ENCODE measurements around the gene GLIS1.

The GLIS1 gene

DNA sequence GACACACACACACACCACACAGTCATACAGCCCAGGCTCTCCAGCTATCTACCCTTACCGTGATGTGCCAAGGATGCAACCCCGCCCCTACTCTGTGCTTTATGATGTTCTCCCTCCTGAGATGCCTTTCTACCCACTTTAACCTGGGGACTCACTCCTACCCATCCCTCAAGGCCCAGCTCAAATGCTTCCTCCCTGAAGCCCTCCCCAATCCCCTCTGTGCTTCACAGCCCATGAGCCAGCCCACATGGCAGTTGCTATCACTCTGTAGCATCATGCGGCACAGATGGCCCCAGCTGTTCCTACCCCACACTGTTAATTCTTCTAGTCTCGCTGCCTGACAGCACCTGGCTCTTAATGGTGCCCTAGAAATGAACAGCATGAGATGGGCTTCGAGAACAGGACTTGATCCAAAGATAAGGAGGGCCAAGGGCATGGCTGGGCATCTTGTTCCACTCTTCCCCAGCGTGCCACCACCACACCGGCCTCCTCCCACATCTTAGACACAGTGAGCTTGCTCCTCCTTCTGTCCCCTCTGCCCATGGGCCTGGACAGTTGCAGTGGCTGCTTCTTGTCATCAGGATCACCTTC, 109.8 kb downstream of the GLIS1 start:
- DNase-seq, result no peak

DNA sequence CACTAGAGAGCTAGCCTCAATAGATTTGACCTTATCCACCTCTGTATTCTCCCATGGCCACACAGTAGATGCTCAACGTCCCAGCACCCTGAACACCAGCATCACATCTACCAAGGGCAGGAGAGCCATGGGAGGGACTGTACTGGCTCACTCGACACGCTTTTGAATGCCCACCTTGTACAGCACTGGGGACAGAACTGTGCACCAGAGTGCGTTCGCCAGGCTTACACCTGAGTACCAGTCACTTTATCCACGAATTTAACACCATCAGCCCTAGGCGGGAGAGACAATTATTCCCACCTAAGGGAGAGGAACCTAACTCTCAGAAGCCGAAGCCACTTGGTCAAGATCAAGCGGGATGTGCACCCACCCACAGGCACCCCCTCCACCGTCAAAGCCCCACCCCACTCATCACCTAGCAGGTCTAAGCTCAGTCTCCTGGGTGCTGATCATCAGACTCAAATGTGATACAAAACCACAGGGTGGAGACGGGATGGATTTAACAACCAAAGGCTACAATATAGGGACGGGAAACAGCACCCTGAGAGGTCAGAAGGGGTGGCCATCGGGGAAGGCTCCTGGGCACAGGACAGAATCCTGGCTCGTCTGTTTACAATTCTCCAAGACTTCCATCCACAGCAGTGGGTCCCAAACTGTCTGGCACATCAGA, 110.5 kb downstream of the GLIS1 start:
- no peak for DNase-seq

DNA sequence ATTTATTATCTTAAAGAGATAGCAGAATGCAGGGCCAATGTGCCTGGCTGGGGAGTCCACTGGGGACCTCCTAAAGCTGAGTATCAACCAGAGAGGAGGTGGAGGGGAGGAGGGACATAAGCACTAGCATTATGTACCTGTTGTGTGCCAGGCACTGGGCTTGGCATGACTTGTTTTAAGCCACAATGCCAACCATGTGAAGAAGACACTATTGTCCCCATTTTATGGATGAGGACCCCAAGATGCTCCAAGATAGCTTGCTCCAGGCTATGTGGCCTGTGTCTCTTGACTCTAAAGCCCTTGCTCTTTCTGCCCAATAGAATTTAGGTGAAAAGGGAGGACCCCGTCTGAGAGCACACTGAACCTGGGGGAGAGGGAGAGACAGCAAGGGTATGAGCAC, 111.3 kb downstream of the GLIS1 start:
- no peak for DNase-seq

DNA sequence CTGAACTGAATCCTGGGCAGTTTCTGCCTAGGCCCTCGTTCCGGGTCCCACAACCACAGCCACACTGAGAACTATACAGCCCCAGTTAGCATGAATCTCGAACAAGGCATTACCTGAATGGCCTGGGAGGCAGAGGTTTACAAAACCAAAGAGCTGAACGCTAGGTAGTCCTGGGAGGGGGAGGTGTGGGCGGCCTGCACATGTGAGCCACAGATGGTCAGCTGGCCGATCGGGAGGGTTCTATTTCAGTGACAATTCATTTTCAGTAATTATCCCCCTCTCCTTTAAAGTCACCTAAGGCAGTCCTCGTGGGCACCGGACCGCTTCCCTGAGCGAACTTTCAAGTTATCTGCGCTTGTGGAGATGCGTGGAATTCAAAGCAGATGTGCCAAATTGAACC, 111.9 kb downstream of the GLIS1 start:
- no peak for DNase-seq

DNA sequence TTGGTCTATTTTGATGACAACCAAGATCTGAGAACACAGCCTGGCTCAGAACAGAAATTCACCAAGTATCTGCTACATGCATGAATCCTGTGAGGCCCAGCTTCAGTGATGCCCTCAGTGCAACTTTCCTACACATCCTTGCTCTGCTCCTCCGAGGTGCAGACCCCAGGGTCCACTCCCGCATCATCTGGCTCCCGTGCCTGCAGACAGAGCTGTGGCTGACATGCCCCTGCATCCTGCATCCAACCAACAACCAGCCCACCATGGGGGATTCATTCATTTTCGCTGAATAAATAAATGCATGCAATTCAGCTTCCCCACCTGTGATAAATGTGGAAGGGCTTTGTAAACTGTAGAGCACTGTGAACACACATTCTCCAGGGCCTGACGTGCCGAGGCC, 112.3 kb downstream of the GLIS1 start:
- DNase-seq, result no peak

DNA sequence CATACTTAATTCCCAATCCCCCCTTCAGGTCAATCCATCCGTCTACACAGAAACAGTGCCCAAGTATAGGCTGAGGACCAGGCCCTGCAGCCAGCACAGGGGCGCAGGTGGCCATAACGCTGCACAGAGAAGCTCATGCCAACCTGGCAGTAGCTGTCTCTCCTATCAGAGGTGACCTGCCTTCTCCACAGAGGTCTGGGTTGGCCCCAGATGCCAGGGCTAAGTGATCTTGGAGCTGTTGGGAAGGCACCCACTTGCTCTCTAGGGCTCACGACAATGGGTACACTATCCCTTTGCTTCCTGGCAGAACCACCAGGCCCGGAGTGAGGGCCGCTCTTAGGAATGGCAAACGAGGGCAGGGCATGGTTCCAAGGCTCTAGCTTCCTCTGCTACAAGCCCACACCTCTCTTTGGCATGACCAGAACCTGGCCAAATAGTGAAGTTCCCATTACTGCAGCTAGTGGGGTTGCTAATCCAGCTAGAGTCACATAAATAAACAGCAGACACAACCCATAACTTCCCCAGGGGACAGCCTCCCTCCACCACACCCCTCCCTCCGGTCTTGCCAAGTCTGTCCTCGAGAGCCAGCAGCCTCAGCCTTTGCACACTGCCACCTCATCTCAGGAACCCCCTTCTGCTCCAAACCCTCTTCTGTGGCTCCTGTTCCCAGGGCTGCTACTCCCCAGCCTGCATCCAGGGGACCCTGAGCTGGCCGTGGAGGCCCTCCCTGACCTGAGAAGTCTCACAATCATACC, 113.0 kb downstream of the GLIS1 start:
- no peak for DNase-seq

DNA sequence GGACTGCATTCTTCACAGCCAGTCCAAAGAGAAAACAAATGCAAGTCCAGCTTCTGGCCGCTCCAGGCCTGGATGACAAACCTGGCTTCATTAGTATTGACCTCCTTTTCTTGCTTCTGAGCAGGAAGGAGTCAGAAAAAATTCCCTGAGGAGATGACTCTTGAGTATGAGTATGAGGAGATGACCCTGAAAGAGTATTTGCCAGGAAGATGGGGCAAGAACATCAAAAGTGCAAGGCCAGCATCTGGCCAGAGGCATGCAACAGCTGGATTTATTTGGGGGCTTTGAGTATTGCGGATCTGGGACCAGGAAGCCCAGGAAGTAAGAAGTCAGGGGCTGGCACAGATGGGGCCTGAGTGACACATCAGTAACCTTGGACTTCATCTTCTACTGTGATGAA, 113.9 kb downstream of the GLIS1 start:
- DNase-seq, result no peak

DNA sequence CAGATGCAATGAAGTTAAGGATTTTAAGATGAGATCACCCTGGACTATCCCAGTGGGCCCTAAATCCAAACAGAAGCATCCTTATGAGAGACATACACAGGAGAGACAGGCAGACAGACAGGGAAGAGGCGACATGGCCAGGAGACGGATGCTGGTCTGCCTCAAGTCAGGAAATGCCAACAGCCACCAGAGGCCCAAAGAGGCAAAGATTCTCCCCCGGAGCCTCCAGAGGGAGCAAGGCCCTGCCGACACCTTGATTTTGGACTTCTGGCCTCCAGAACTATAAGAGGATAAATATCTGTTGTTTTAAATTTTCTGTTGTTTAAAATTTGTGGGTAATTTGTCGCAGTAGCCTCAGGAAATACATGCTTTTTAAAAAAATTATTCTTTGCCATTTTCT, 116.4 kb downstream of the GLIS1 start:
- no peak for DNase-seq

DNA sequence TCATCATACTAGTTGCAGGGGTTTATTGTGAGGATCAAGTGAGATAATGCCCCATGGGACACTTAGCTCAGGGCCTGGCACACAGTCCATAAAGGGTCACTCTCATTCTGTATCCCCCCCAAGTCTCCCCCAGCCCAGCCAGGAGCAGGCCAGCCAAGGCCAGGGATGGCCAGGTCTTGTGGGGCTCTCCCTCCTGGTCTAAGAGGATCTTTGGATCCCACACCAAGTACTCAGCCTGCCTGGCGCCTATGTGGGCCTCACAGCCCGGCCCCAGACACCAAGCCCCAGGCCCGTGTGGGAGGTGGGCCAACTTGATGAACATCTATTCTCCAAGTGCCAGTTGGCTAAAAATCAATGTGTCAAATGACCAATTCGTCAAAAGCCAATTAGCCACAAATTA, 117.8 kb downstream of the GLIS1 start:
- no peak for DNase-seq

DNA sequence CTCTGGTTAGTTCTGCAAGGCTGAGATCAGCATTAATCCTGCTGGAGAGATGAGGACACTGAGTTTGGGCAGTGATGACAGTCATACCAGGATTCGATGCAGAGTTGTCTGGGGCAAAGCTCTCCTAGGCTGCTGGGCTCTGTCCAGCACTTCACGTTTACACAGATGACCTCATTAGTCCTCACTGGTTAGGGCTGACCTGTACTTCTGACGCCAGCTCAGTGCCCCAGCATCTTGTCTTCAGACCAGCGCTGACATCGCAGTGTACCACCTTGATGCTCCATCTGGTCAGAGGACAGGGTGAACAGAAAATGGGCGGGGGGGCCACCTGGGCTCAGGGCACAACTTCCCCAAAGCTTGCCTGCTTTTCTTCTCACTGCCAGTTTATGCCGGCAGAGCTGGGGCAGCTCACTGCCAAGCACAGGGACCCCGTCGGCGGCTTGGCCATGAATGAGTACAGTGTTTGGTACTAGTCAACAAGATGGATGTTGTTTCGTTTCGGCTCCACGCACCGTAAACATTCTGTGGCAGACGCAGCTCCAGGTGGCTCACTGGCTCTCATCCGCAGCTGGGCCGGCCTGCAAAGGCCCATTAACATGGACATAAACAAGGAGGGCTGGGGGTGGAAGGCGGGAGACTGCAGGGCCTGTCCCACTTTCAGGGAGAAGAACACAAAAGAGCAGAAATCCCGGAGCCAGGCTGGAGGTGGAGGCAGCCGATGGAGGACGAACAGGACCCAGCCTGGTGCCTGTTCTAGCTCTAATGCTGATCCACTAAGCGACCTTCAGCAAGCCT, 118.7 kb downstream of the GLIS1 start:
- no peak for DNase-seq

DNA sequence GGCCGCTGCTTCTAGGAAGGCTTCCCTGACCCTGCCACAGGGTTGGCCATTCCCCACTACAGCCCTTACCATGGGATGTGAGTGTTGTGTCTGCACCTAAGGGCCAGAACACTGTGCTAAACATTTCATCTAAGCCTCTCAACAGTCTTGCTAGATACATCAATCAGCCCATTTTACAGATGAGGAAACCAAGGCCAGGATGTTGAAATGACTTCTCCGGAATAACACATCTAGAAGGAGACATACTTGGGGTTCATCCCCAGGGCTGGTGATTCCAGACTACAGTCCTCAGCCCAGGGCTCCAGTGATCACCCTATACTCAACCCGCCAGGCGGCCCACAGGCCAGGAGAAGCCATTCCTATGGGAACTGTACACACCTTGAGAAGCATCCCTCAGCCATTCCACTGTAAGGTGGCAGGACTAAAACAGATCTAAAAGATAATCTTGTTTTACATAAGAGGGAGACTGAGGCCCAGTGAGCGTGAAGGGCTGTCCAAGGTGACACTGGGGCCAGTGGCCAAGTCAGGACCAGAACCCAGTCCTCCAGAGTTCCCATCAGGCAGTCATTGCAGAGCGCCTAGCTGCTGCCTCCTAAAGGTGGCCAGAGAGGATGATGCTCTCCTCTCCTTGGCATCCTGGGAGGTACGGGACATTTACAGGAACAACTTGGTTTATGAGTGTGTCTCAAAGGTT, 119.5 kb downstream of the GLIS1 start:
- DNase-seq, result no peak

DNA sequence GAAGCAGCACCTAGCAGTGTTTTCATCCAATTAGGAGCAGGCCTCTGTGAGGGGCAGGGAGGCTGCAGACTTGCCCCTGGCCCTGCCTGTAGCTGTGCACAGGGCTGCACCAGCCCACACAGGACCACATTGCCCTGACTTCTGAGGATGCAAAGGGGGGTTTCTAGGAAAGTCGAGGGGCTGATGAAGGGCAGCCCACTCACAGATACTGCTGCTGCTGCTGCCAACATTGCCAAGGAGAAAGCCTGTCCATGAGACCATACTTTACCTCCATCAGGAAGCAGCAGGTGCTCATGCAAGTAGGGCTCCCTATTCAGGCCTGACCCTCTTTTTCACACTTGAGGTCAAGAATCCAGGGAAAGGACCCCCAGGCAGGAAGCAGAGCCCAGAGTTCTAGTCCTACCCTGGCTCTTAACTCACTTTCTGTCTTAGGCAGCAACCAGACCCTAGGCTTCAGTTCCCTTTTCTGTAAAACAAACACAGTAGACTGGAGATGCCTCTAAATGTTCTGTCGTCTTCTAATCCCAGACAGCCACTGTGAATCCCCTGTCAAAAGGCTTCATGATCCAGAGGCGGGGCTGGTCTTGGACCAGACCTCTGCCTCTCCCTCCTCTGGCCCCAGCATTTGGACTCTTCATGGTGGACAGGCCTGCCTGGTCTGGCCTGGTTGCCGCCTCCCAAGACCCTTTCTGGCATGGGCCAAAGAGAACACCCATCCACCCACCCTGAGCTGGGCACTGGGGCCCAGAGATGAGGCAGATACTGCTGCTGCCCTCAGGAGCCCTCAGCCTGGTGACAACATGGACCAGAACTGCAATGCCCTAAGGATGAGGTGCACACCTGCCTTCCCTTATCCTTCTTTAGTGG, 120.2 kb downstream of the GLIS1 start:
- no peak for DNase-seq

DNA sequence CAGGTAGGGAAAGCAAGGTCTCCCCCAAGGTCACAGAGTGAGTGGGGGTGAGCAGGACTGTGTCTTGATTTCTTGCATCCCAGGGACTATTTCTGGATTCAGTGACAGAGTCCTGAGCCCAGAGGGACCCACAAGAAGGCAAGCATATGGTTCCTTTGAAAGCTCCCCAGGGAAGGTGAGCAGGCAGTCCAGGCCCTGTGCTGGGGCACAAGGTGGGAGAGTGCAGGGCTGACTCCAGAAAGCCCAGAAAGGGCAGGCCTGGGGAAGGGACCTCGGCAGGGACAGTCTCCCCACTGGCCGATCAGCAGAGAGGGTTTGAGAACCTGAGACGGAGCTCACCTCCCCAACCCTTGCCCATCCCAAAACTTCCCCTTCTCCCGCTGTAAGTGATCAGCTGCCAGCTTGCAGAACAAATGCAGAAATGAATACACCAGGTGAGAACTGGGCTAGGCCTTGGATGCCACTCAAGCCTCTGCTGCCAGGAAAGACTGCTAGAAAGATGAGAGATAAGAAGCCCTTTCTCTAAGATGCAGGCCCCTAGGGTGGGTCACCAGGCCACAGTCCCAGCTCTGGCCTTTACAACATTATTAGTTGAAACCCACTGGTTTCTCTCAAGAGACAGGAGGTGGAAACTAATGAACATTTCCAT, 121.0 kb downstream of the GLIS1 start:
- DNase-seq, result no peak

DNA sequence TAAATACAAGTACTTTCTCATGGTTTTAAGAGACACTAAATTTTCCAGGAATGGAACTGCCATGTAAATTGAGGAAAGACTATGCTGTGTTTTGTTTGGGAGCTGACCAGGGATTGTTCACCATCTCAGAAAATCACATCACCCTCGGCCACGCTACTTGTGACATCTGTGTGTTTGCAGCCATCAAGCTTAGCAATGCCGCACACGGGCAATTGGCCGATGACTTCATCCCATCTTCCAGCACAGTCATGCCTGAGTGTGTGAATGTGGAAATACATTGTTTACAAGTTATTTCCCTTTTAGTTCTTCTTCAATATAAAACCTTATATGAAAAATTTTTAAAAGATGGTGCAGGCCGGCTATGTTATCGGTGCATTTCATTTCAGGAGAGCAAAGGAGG, 121.6 kb downstream of the GLIS1 start:
- no peak for DNase-seq

DNA sequence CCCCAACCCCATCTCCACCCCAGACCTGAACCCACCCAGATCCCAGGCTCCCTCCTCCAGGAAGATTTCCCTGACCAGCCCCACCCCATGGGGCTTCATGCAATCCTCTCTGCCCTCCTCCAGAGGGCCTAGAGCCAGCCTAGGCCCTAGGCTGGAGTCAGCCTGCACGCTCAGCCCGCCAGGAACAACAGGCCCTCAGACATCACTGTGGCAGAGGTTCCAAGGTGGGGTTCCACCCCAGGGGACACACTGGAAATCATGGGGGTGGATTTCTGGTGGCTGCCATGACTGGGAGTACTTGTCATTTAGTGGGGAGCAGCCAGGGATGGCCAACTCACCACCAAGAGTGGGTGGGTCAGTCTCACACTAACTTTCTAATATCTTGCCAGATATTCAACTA, 122.0 kb downstream of the GLIS1 start:
- DNase-seq, result no peak

DNA sequence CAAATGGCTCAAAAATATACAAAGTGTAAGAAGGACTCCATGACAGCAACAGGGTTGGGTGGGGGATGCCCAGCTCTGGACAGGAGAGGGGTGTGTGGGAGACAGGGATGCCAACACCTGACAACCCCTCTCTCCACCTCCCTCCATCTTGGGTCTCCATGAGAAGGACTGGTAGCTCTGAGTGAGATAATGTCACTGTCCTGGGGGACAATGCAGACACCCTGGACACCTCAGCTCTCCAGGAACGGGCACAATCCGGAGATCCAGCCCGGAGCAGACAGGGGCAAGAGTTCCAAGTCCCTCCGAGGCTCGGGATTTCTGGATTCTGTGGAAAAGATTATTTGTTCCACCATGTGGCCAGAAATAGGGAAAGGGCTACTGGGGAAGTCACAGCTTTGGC, 122.5 kb downstream of the GLIS1 start:
- no peak for DNase-seq

DNA sequence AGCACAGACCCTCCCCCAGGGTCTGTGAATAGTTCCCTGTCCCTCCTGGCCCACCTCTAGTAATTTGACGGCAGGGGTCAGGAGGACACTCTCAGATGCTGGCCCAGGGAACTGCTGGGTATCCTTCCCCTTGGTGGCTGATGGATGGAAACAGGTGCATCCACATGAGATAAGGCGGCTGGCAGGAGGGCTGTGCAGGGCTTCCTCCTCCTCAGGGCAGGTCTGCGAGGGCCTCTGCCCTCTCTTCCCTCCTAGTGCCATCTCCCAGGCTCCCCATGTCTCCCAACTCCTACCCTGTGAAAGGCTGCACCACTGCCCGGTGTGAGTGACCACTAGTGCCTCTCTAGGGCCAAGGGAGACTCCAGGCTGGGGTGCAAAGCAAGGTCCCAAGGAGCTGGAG, 123.9 kb downstream of the GLIS1 start:
- no peak for DNase-seq

DNA sequence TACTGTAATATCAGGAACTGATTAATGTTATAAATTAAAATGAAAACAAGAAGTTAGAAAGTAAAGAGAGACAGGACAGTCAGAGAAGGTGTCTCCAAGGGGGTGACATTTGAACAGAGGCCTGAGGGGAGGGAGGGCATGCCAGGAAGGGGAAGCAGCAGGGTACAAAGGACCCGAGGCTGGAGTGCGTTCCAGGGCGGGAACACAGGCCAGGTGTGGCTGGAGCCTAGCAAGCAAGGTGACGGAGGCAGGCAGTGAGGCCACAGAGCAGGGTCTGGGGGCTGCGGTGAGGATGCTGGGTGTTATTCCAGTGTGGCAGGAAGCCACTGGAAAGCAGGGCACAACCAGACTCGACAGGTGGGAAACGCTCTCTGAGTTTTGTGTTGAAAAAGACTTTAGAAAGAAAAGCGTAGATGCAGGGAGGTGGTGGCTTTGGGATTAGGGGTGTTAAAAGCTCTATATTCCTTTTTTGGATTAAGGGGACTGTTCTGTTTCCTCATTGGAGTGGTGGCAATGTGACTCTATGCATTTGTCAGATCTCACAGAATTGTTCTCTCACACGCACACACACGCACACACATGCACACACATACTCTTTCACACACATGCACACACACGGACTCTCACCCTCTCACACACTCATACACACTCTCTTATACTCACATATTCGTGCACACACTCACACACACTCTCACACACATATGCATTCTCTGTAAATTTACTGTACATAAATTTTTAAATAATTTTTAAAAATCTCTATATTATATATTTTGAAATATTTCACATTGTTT, 124.5 kb downstream of the GLIS1 start:
- no peak for DNase-seq

DNA sequence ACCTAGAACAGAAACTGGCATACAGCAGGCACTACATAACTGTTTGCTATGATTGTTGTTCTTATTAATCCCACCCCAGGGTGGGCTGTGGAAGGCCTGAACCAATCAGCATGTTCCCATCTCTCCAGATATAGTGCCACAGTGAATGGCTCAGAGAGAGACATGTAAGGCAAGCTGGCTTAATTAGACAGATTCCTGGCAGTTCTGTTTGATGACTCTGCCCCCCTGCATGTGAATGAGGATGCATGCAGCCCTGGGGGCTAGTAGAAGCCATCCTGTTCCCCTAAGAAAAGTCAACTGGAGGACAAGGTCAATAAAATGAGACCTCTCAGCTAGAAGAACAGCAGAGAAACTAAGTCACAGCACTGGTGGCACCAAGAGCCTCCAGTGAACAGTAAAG, 130.3 kb downstream of the GLIS1 start:
- no peak for DNase-seq

DNA sequence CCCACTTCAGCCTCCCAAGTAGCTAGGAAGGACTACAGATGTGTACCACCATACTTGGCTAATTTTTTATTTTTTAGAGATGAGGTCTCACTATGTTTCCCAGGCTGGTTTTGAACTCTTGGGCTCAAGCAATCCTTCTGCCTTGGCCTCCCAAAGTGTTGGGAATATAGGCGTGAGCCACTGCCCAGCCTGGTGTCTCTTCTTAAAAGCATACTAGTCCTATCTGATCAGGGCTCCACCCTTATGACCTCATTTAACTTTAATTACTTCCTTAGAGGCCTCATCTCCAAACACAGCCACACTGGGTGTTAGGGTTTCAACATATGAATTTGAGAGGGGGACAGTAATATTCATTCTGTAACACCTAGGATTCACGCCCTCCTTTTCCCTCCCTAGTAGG, 130.9 kb downstream of the GLIS1 start:
- no peak for DNase-seq

DNA sequence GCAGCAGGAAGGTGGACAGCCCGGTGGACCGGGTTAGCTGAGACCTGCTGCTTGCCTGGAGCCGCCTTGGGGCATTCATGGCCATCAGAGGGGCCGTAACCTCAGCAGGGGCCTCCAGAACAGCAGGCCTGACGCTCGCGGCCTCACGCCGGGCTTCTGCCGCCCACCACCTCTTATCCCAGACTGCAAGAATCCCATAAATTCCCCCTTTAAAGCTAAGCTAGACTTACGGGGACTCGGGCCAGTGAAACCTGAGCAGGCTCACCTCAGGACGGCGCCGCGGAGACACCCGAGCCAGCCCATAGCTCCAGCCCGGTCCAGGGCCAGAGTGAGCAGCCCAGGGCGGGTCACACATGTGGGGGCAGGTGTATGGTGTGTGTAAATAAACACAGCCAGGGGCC, 132.3 kb downstream of the GLIS1 start:
- DNase-seq, result no peak

Measured in stimulated activated naive CD4-positive, alpha-beta T cell treated with Interleukin-2 at 50 U/mL for 16 hours (primary cell).